Activated CD4-positive, alpha-beta T cell treated with anti-CD3 and anti-CD28 coated beads, Interleukin-2, amount 10 ng/mL, durations not matched to agents 24 days and 14 days (primary cell): ENCODE results near the gene RNF152. TPM values are rescaled to one million over a fixed set of nuclear protein-coding genes. Genes with fewer than 3 reads are reported as not detected.

Experiments
- DNase-seq: peaks from one replicate; pipeline ENCODE4 v3.0.0; 2022
- H3K27ac Mint-ChIP-seq: one replicate; pipeline ENCODE4 v1.8.0; 2022; ENCODE audit warnings: mild to moderate bottlenecking, mixed read lengths
- H3K27me3 Mint-ChIP-seq: one replicate; pipeline ENCODE4 v1.8.0; 2022; ENCODE audit warnings: mixed read lengths
- H3K36me3 Mint-ChIP-seq: one replicate; pipeline ENCODE4 v1.8.0; 2022; ENCODE audit warnings: low read depth, mild to moderate bottlenecking, mixed read lengths
- H3K4me1 Mint-ChIP-seq: one replicate; pipeline ENCODE4 v1.8.0; 2021; ENCODE audit warnings: mixed read lengths
- H3K4me3 Mint-ChIP-seq: one replicate; pipeline ENCODE4 v1.8.0; 2022; ENCODE audit warnings: mild to moderate bottlenecking, moderate library complexity, mixed read lengths
- H3K9me3 Mint-ChIP-seq: one replicate; pipeline ENCODE4 v1.8.0; 2021; ENCODE audit warnings: mixed read lengths
- intact Hi-C: fragments of 100-400 bp; cut with micrococcal nuclease; formaldehyde crosslinking; loops from one replicate; pipeline ENCODE4 v1.15.1; 2023
- total RNA-seq: library from RNA; stranded (reverse); gene quantifications from 2 replicates; pipeline ENCODE4 v1.2.3, GENCODE V29; 2022

The RNF152 gene
- total RNA-seq, result 0.37 and 0.92 TPM in 2 replicates

DNA sequence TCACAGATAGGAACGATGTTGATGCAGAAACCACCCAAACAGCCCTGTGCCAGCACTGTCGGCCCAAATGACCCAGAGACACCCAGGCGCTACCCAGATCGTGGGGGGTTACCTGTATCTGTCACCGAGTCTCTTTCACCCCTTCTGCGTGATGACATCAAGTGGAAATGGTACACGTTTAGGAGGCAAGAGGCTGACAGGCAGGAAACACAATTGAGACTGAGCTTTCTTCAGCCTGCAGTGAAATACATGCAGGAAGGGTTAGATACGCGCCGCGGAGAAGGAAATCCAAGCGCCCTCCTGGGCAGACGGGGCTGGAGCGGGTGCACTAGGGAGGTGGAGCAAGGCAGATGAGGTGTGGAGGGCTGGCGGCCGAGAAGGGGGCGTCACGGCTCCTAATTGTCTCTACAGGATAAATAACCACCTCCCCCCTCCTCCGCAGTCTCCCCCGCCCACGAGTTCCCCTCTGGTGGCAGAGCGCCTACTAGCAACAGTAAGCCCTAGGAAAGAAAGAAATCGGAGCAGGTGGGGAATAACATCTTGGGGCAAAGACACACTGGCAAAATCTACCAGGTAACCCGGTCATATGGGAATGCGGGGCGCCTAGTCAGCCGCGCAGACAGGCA is at the start of gene RNF152:
Gene RNF152, minus strand, starts transcription at position 325 of the 626 bp plus-strand sequence. CDS start 76,544 bp downstream, outside the sequence.
- DNase-seq, result peak; percentile 68
- Mint-ChIP-seq H3K4me3 (peak within 1 kb of the TSS; percentile 84), H3K36me3 (no peaks in the 10 kb centered on the region), H3K27ac (peak within 1 kb of the TSS; percentile 58), H3K9me3 (no peaks in the 10 kb centered on the region), H3K4me1 (peaks cover 10% of the 10 kb centered on the region), H3K27me3 (peaks cover 60% of the 10 kb centered on the region)
- intact Hi-C loops, result loop anchor here (2.0 to 10.0 kb wide), 4 partner anchors 34 to 310 kb away; no protein-coding TSS in a partner anchor

DNA sequence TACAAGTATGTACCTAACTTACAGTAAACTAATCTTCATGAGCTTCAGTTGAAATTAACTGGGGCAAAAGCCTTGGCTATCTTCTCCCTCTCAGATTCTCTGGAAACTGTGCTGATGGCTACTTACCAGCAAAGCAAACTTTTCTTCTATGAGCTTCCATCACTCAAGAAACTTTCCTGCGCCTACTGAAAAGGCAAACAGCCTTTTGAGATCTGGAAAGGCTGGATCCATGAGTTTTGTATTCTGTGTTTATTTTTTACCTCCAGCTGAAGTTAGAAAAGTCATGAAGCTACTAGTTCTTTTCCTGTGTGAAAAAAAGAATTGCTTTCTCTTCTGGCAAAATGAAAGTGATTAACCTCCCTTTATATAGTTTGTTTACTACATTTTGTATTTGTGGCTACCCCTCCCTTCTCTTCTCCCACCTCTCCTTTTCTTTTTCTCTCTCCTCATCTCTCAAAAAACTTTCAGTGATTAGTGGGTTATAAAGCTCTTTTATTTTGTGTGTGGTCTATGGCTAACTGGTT is 49.2 kb upstream of the RNF152 start:
- intact Hi-C loops, result loop anchor here (1.0 to 5.0 kb wide), 2 partner anchors 10 to 50 kb away; no protein-coding TSS in a partner anchor
- H3K27ac Mint-ChIP-seq, result peak overlapping the region; percentile 10
- H3K9me3 Mint-ChIP-seq, result peaks cover 7% of the 10 kb centered on the region
- DNase-seq, result peak; percentile 52
- peaks cover 4% of the 10 kb centered on the region for H3K36me3 Mint-ChIP-seq
- H3K4me1 Mint-ChIP-seq, result peaks cover 15% of the 10 kb centered on the region
- peak overlapping the region; percentile 7 for H3K4me3 Mint-ChIP-seq
- H3K27me3 Mint-ChIP-seq, result peaks cover 27% of the 10 kb centered on the region

DNA sequence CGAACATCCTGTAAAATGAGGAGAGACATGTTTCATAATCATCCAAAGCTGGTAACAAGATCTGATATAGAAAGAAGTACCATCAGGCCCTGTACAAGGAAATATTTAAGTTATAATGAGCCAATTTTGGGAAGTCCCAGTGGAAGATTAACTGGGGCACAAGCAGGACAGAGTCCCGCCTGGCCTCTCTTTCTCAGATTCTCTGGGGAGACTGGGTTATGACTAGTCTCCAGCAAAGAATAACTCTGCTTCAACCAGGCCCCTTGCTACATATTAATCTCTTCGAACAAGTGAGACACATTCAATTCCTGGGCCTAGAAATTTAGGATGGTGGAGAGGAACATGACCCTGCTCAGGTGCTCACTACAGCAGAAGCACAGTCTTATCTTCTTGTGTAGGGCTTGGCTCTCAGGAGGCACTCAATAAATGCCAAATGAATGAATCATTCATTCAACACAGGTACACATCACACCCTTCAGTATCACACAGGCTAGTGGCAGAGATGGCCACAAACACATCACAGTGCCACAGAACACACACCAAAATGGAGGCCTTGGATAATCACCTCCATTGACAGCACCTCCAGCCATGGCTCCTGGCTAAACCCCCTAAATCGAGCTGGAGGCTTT is 46.4 kb upstream of the RNF152 start:
- H3K27ac Mint-ChIP-seq, result no peak overlapping the region
- H3K4me3 Mint-ChIP-seq, result no peak overlapping the region
- H3K9me3 Mint-ChIP-seq, result peaks cover 3% of the 10 kb centered on the region
- no peak for DNase-seq
- peaks cover 1% of the 10 kb centered on the region for H3K36me3 Mint-ChIP-seq
- peaks cover 30% of the 10 kb centered on the region for H3K27me3 Mint-ChIP-seq
- intact Hi-C loops, result no loop called here
- H3K4me1 Mint-ChIP-seq, result peaks cover 13% of the 10 kb centered on the region

- no peak for DNase-seq
- peaks cover 2% of the 10 kb centered on the region for H3K36me3 Mint-ChIP-seq
- intact Hi-C loops, result no loop called here
- H3K27ac Mint-ChIP-seq, result no peak overlapping the region
- no peak overlapping the region for H3K4me3 Mint-ChIP-seq
- H3K27me3 Mint-ChIP-seq, result peaks cover 47% of the 10 kb centered on the region
- peaks cover 7% of the 10 kb centered on the region for H3K9me3 Mint-ChIP-seq
- no peaks in the 10 kb centered on the region for H3K4me1 Mint-ChIP-seq
Observed at GRCh38 chr18:61935362-61935761, 42.6 kb upstream of the RNF152 start.

DNA sequence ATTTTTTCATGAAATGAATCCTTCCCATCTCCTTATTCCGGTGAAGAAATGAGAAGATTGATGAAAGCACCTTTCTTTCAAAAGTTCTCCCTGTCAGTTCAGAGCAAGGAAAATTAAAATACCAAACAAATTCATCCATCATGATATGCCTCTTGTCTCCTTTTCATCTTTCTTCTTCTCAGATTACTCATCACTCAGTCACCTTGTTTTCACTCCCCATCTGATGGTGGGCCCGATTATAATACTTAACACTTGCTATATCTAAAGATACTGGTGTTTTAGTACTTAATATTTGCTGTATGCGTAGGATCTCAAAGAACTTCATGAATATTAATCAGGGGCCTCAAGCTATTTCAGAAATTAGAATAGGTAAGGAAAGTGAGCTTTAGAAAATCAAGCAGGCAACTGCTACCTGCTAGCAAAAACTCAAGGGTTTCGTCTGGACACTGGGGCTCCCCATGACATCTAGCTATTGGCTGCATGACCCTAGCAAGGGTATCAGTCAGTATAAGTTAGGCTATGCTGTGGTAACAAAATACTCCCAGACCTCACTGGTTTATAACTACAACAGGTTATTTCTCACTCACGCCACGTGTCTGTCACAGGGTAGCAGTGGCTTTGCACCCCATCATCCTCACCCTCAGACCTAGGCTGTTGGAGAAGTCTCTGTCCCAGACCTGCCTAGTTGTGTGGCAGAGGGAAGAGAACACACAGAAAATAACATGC is 39.0 kb upstream of the RNF152 start:
- Mint-ChIP-seq H3K4me3 (no peak overlapping the region), H3K27me3 (peaks cover 30% of the 10 kb centered on the region), H3K9me3 (peaks cover 15% of the 10 kb centered on the region), H3K36me3 (peaks cover 5% of the 10 kb centered on the region), H3K4me1 (peaks cover 6% of the 10 kb centered on the region), H3K27ac (no peak overlapping the region)
- no peak for DNase-seq
- intact Hi-C loops, result no loop called here

- peaks cover 18% of the 10 kb centered on the region for H3K9me3 Mint-ChIP-seq
Observed at GRCh38 chr18:61929881-61930640, 37.3 kb upstream of the RNF152 start.

DNA sequence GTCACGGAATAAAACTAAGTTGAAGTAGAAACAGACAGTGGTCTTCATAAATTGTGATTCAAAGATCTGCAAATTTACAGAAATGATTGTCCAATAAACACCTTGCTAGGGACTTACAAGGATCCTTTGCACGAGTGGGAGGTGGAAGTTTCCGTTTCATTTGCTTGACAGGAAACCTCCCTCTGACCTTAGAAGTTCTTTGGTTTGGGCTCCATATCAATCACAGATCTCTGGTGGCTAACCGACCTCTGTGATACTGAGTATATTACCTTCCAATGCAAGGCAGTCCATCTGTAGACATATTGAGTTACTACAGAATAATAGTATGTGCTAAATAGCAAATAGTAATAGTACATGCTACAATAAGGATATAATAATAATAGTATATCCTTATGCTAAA is 33.7 kb upstream of the RNF152 start:
- H3K27ac Mint-ChIP-seq, result peak overlapping the region; percentile 81
- peaks cover 4% of the 10 kb centered on the region for H3K27me3 Mint-ChIP-seq
- peak; percentile 78 for DNase-seq
- peaks cover 25% of the 10 kb centered on the region for H3K4me1 Mint-ChIP-seq
- intact Hi-C loops, result loop anchor here (1.0 to 10.0 kb wide), 5 partner anchors 8 to 578 kb away; partner anchors contain the start of gene RNF152
- H3K36me3 Mint-ChIP-seq, result peaks cover 4% of the 10 kb centered on the region
- H3K9me3 Mint-ChIP-seq, result peaks cover 12% of the 10 kb centered on the region
- H3K4me3 Mint-ChIP-seq, result no peak overlapping the region

More at GRCh38 chr18:61929881-61930640, 37.3 kb upstream of the RNF152 start:
- Mint-ChIP-seq H3K27me3 (peaks cover 21% of the 10 kb centered on the region), H3K36me3 (peaks cover 5% of the 10 kb centered on the region), H3K27ac (no peak overlapping the region), H3K4me1 (peaks cover 15% of the 10 kb centered on the region), H3K4me3 (no peak overlapping the region)
- DNase-seq, result no peak
- intact Hi-C loops, result loop anchor here (10.0 kb wide), 1 partner anchor 575 kb away; no protein-coding TSS in a partner anchor

DNA sequence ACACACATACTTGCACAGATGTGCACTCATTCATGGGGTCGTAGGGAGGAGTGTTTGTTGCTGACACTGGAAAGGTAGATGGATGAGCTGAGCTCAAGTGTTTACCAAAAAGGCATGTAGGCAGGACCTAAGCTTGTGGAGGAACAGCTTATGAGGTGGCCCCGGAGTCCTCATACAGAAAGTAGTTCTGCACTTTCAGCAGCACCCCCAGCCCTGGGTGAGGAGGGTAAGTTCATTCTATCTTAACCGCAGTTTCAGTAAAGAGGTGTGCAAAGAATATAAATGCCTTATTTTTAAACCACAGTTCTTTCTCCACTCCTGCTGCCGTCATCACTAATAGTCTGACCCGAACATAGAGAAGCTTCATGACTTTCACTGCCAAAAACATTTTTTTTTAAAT is 31.7 kb upstream of the RNF152 start:
- no peak overlapping the region for H3K4me3 Mint-ChIP-seq
- no peak for DNase-seq
- H3K27me3 Mint-ChIP-seq, result peaks cover 3% of the 10 kb centered on the region
- intact Hi-C loops, result loop anchor here (10.0 kb wide), 1 partner anchor 580 kb away; no protein-coding TSS in a partner anchor
- peaks cover 9% of the 10 kb centered on the region for H3K9me3 Mint-ChIP-seq
- H3K27ac Mint-ChIP-seq, result no peak overlapping the region
- H3K4me1 Mint-ChIP-seq, result peaks cover 25% of the 10 kb centered on the region
- peaks cover 4% of the 10 kb centered on the region for H3K36me3 Mint-ChIP-seq

- intact Hi-C loops, result loop anchor here (10.0 kb wide), 1 partner anchor 582 kb away; no protein-coding TSS in a partner anchor
- no peak for DNase-seq
- Mint-ChIP-seq H3K27ac (no peak overlapping the region), H3K27me3 (peaks cover 5% of the 10 kb centered on the region), H3K9me3 (peaks cover 9% of the 10 kb centered on the region), H3K36me3 (no peaks in the 10 kb centered on the region), H3K4me3 (no peak overlapping the region), H3K4me1 (peaks cover 38% of the 10 kb centered on the region)
Observed at GRCh38 chr18:61922435-61922834, 29.6 kb upstream of the RNF152 start.

DNA sequence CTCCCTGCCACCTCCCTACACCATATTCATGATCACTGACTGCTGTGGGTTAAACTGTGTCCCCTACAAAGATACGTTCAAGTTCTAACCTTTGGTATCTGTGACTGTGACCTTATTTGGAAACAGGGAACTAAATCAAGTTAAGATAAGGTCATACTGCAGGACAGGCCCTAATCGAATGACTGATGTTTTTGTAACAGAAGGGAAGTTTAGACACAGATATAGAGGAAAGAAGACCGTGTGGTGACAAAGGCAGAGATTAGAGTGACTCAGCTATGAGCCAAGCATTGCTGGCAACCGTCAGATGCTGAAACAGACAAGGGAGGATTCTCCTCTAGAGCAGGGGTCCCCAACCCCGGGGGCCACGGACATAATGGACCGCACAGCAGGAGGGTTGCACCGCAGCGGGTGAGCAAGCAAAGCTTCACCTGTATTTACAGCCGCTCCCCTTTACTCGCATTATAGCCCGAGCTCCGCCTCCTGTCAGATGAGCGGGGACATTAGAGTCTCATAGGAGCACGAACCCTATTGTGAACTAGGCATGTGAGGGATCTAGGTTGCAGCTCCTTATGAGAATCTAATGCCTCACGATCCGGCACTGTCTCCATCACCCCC is 28.9 kb upstream of the RNF152 start:
- H3K27ac Mint-ChIP-seq, result no peak overlapping the region
- H3K9me3 Mint-ChIP-seq, result peaks cover 9% of the 10 kb centered on the region
- peaks cover 34% of the 10 kb centered on the region for H3K4me1 Mint-ChIP-seq
- no peaks in the 10 kb centered on the region for H3K36me3 Mint-ChIP-seq
- H3K4me3 Mint-ChIP-seq, result no peak overlapping the region
- H3K27me3 Mint-ChIP-seq, result peaks cover 5% of the 10 kb centered on the region
- DNase-seq, result no peak
- intact Hi-C loops, result loop anchor here (10.0 kb wide), 1 partner anchor 583 kb away; no protein-coding TSS in a partner anchor

DNA sequence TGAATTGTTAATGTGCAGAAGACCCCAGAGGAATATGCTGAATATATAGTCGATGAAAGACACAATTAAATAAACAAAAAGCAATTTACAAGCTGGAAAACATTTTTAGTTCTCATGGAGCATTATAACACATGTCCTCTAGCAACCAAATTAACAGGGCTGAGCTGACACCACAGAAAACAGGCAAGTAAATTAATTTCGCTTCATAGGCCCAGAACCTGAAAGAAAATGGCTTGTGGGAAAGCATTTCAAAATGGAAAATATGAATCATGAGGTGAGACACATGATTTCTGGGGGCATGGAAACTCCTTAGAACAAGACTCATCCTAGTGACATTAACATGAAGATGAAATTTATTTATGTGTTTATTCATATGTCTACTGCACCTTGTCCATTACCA is 25.0 kb upstream of the RNF152 start:
- H3K4me3 Mint-ChIP-seq, result peak overlapping the region; percentile 21
- peaks cover 23% of the 10 kb centered on the region for H3K4me1 Mint-ChIP-seq
- H3K9me3 Mint-ChIP-seq, result peaks cover 10% of the 10 kb centered on the region
- no peaks in the 10 kb centered on the region for H3K36me3 Mint-ChIP-seq
- peak overlapping the region; percentile 70 for H3K27ac Mint-ChIP-seq
- no peak for DNase-seq
- intact Hi-C loops, result loop anchor here (1.0 to 5.0 kb wide), 3 partner anchors 8 to 59 kb away; no protein-coding TSS in a partner anchor
- H3K27me3 Mint-ChIP-seq, result peaks cover 11% of the 10 kb centered on the region

DNA sequence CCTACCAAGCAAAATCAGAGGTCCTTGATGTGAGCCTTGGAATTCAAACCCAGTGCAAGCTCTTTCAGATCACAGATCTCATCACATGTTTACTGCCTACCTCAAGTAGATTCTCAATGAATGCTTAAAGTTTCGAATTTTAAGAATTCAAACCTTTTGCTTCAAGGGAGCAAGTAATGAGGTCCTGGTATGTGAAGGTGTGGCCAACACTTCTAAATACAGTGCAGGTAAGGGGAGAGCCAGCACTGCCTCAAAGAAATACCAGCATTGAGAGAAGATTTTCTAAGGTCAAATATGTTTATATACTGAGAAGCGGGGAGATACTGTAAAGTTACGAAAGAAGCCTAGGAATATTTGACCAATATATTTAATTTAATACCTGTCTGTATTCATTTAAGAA is 19.7 kb upstream of the RNF152 start:
- DNase-seq, result no peak
- Mint-ChIP-seq H3K27ac (no peak overlapping the region), H3K4me1 (peaks cover under 1% of the 10 kb centered on the region), H3K4me3 (no peak overlapping the region), H3K36me3 (no peaks in the 10 kb centered on the region), H3K27me3 (peaks cover 41% of the 10 kb centered on the region), H3K9me3 (peaks cover 10% of the 10 kb centered on the region)
- intact Hi-C loops, result no loop called here

DNA sequence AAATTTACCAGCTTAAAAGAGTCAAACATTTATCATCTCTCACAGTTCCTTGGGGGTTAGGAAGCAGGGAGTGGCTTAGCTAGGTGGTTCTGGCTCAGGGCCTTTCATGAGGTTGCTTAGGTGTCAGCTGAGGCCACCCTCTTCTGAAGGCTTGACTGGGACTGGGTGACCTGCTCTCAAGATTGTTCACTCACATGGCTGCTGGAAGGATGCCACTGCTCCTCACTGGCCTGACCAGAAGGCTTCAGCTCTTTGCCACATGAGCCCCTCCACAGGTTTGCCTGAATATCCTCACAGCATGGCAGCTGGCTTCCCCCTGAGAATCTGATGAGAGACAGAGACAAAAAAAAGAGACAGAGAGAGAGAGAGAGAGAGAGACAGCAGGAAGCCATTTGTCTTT is 17.3 kb upstream of the RNF152 start:
- peaks cover 43% of the 10 kb centered on the region for H3K27me3 Mint-ChIP-seq
- H3K9me3 Mint-ChIP-seq, result peaks cover 8% of the 10 kb centered on the region
- DNase-seq, result no peak
- H3K4me3 Mint-ChIP-seq, result no peak overlapping the region
- H3K36me3 Mint-ChIP-seq, result no peaks in the 10 kb centered on the region
- H3K4me1 Mint-ChIP-seq, result no peaks in the 10 kb centered on the region
- H3K27ac Mint-ChIP-seq, result no peak overlapping the region
- intact Hi-C loops, result no loop called here
